ENCODE results near the gene PPP1R27.

Gene PPP1R27

GRCh38 chr17:81863123-81863675 lies 28.3 kb upstream of the PPP1R27 start:
- no peak for DNase-seq
- Histone ChIP-seq H3K4me3 (ENCODE audit: low read depth, low read length) (no peak overlapping the region), H3K27me3 (no peaks in the 10 kb centered on the region), H3K9me3 (no peaks in the 10 kb centered on the region), H3K4me1 (peaks cover 19% of the 10 kb centered on the region), H3K36me3 (peaks cover 30% of the 10 kb centered on the region)
- TF ChIP-seq CTCF (IDR thresholded peaks at IDR 0.05; ENCODE audit: low read depth, low read length): no peak

GRCh38 chr17:81860756-81861568 lies 26.1 kb upstream of the PPP1R27 start:
- peak; percentile 99 for DNase-seq
- no peaks in the 10 kb centered on the region for H3K9me3 ChIP-seq
- H3K36me3 ChIP-seq: peaks cover 37% of the 10 kb centered on the region
- H3K4me1 ChIP-seq: no peaks in the 10 kb centered on the region; the same call in 1 of the 2 replicates
- TF ChIP-seq CTCF (IDR thresholded peaks at IDR 0.05; ENCODE audit: low read depth, low read length): no peak
- H3K4me3 ChIP-seq (ENCODE audit: low read depth, low read length): peak overlapping the region; percentile 98
- no peaks in the 10 kb centered on the region for H3K27me3 ChIP-seq

GRCh38 chr17:81859906-81860755 lies 25.3 kb upstream of the PPP1R27 start, which contains the start of gene P4HB:
Gene P4HB, minus strand, starts transcription at chr17:81860535. Its CDS starts 64 bp downstream, at chr17:81860471.
- Histone ChIP-seq H3K27me3 (no peaks in the 10 kb centered on the region), H3K4me3 (ENCODE audit: low read depth, low read length) (peak within 1 kb of the TSS; percentile 98), H3K9me3 (no peaks in the 10 kb centered on the region), H3K4me1 (no peaks in the 10 kb centered on the region), H3K36me3 (peaks cover 45% of the 10 kb centered on the region)
- no peak for TF ChIP-seq CTCF (IDR thresholded peaks at IDR 0.05; ENCODE audit: low read depth, low read length)
- DNase-seq: no peak

- Histone ChIP-seq H3K9me3 (no peaks in the 10 kb centered on the region), H3K27me3 (no peaks in the 10 kb centered on the region), H3K4me3 (ENCODE audit: low read depth, low read length) (peak overlapping the region; percentile 95), H3K36me3 (peaks cover 49% of the 10 kb centered on the region), H3K4me1 (no peaks in the 10 kb centered on the region)
- no peak for TF ChIP-seq CTCF (IDR thresholded peaks at IDR 0.05; ENCODE audit: low read depth, low read length)
- DNase-seq: no peak
Observed at GRCh38 chr17:81858967-81859905, 24.4 kb upstream of the PPP1R27 start.

- no peaks in the 10 kb centered on the region for H3K9me3 ChIP-seq
- no peak for DNase-seq
- no peaks in the 10 kb centered on the region for H3K27me3 ChIP-seq
- H3K4me1 ChIP-seq: no peaks in the 10 kb centered on the region
- peaks cover 52% of the 10 kb centered on the region for H3K36me3 ChIP-seq
- H3K4me3 ChIP-seq (ENCODE audit: low read depth, low read length): peak overlapping the region; percentile 95
- TF ChIP-seq CTCF (IDR thresholded peaks at IDR 0.05; ENCODE audit: low read depth, low read length): no peak
Observed at GRCh38 chr17:81858170-81858966, 23.5 kb upstream of the PPP1R27 start.
